ENCODE measurements around the gene ADM5. TPM values are rescaled to one million over a fixed set of nuclear protein-coding genes. Genes with fewer than 3 reads are reported as not detected.

Gene ADM5
- total RNA-seq, 1 experiment from 2014 or later = 4.7 TPM

GRCh38 chr19:49687150-49687549 lies 2.2 kb upstream of the ADM5 start:
- ChIA-PET CTCF (no interaction called here), POLR2A (no interaction called here)
- no peak for ATAC-seq
- TF ChIP-seq TCF7L2 (IDR thresholded peaks at IDR 0.05; ENCODE audit: low read depth, low read length) = no peak
- TF ChIP-seq REST (IDR thresholded peaks at IDR 0.05; ENCODE audit: insufficient read depth in 1 of 2, low read depth in 2 of 2, low read length in 1 of 2) = no peak
- Histone ChIP-seq H3K9me3 (ENCODE audit: control insufficient read depth, insufficient read depth, low read depth, low read length) (no peaks in the 10 kb centered on the region), H3K27ac (ENCODE audit: low read length) (no peak overlapping the region), H3K4me1 (ENCODE audit: control insufficient read depth, insufficient read depth, low read length) (0 out of 2 replicates have a peak, but pooled peaks cover 2% of the 10 kb centered on the region), H3K36me3 (ENCODE audit: control insufficient read depth, insufficient read depth, low read length) (peaks cover 4% of the 10 kb centered on the region; the same call in 1 of the 2 replicates), H3K4me3 (ENCODE audit: low read depth in 2 of 2, low read length in 2 of 2) (no peak overlapping the region), H3K27me3 (ENCODE audit: control insufficient read depth, insufficient read depth, low read length) (no peaks in the 10 kb centered on the region)
- intact Hi-C loops (cut with micrococcal nuclease; ENCODE audit: unreplicated experiment) (no loop called here), in situ Hi-C loops (cut with HindIII; ENCODE audit: low pct_unique_long_range_greater_than_20kb, low sequenced_read_pairs) (no loop called here)
- no TSS peak for BruUV-seq (replicated peaks)
- no peak for DNase-seq (ENCODE audit: low read depth, low spot score)

- CTCF ChIA-PET = no interaction called here
- POLR2A ChIA-PET = no interaction called here
- BruUV-seq (replicated peaks) = TSS peak; percentile 59
- in situ Hi-C loops (cut with HindIII; ENCODE audit: low pct_unique_long_range_greater_than_20kb, low sequenced_read_pairs) (no loop called here), intact Hi-C loops (cut with micrococcal nuclease; ENCODE audit: unreplicated experiment) (no loop called here)
- Histone ChIP-seq H3K27me3 (ENCODE audit: control insufficient read depth, insufficient read depth, low read length) (no peaks in the 10 kb centered on the region), H3K27ac (ENCODE audit: low read length) (no peak overlapping the region), H3K4me3 (ENCODE audit: low read depth in 2 of 2, low read length in 2 of 2) (no peak overlapping the region), H3K9me3 (ENCODE audit: control insufficient read depth, insufficient read depth, low read depth, low read length) (no peaks in the 10 kb centered on the region), H3K36me3 (ENCODE audit: control insufficient read depth, insufficient read depth, low read length) (no peaks in the 10 kb centered on the region), H3K4me1 (ENCODE audit: control insufficient read depth, insufficient read depth, low read length) (0 out of 2 replicates have a peak, but pooled peaks cover 2% of the 10 kb centered on the region)
- no peak for DNase-seq (ENCODE audit: low read depth, low spot score)
- no peak for ATAC-seq
- no peak for TF ChIP-seq TCF7L2 (IDR thresholded peaks at IDR 0.05; ENCODE audit: low read depth, low read length)
- no peak for TF ChIP-seq SIN3A (IDR thresholded peaks at IDR 0.05; ENCODE audit: borderline replicate concordance, insufficient read depth, low read depth, low read length)
- TF ChIP-seq CTCF (IDR thresholded peaks at IDR 0.05) = no peak
- TF ChIP-seq REST (IDR thresholded peaks at IDR 0.05; ENCODE audit: insufficient read depth in 1 of 2, low read depth in 2 of 2, low read length in 1 of 2) = no peak
- TF ChIP-seq POLR2AphosphoS5 (IDR thresholded peaks at IDR 0.05; ENCODE audit: low read depth, low read length) = no peak
Measured at GRCh38 chr19:49687566-49688316, 1.7 kb upstream of the ADM5 start.

Data from Panc1 (cell line).